SJSA1 (cell line): Measurements from ENCODE around the gene SUN3. TPM values are rescaled to one million over a fixed set of nuclear protein-coding genes. Genes with fewer than 3 reads are reported as not detected.
"Not testable (repeated sequence)": the region's sequence is repeated elsewhere in the genome, so short reads cannot be mapped to it uniquely, and the experiment has no call there.

Experiments
- DNase-seq, 2 experiments: peaks; one replicate each; pipeline ENCODE4 v3.0.0-alpha.2; 2015 to 2020; ENCODE audit warnings: low spot score in 2 of 2, low read depth in 1 of 2
- H3K27ac ChIP-seq: fragments of 250-450 bp; sonication (Bioruptor Pico); 2 replicates; pipeline ENCODE4 v1.5.1; 2020; ENCODE audit warnings: mild to moderate bottlenecking, moderate library complexity
- H3K27me3 ChIP-seq: fragments of 250-450 bp; sonication (Bioruptor Pico); replicated peaks from 2 replicates; pipeline ENCODE4 v1.5.1; 2020; ENCODE audit warnings: mild to moderate bottlenecking, moderate library complexity
- H3K36me3 ChIP-seq: fragments of 250-450 bp; sonication (Bioruptor Pico); 2 replicates; pipeline ENCODE4 v1.5.1; 2020; ENCODE audit warnings: mild to moderate bottlenecking
- H3K4me1 ChIP-seq: fragments of 250-450 bp; sonication (Bioruptor Pico); replicated peaks from 2 replicates; pipeline ENCODE4 v1.6.1; 2021; ENCODE audit warnings: mild to moderate bottlenecking
- H3K4me3 ChIP-seq: fragments of 250-450 bp; sonication (Bioruptor Pico); 2 replicates; pipeline ENCODE4 v1.5.1; 2020; ENCODE audit warnings: mild to moderate bottlenecking
- H3K9me3 ChIP-seq: fragments of 250-450 bp; sonication (Bioruptor Pico); replicated peaks from 2 replicates; pipeline ENCODE4 v1.5.1; 2020; ENCODE audit warnings: mild to moderate bottlenecking
- total RNA-seq: library from RNA; depleted of rRNA; stranded (reverse); fragments of >200 nt; shearing (Covaris generic); gene quantifications from 2 replicates; pipeline ENCODE4 v1.2.3, GENCODE V29; 2014; rRNA removed

Gene SUN3
- total RNA-seq, 1 experiment from 2014 or later, result 24.4 TPM

DNA sequence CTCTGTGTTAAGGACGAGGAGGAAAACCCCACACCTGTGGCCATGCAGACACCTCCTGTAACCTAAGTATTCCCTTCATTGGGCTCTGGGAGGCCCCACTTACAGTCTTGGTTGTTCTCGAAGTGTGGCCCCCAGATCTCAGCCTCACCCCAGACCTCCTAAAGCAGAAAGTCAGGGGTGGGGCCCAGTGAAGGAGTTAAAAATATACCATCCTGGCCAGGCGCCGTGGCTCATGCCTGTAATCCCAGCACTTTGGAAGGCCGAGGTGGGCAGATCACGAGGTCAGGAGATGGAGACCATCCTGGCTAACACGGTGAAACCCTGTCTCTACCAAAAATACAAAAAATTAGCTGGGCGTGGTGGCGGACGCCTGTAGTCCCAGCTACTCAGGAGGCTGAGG lies 86.3 kb downstream of the SUN3 start:
- H3K4me3 ChIP-seq, H3K27me3 ChIP-seq, H3K27ac ChIP-seq, H3K36me3 ChIP-seq, H3K9me3 ChIP-seq: not testable (repeated sequence)
- H3K4me1 ChIP-seq, result peaks cover 35% of the 10 kb centered on the region
- peak in 1 of 2 experiments; percentile 23 for DNase-seq

DNA sequence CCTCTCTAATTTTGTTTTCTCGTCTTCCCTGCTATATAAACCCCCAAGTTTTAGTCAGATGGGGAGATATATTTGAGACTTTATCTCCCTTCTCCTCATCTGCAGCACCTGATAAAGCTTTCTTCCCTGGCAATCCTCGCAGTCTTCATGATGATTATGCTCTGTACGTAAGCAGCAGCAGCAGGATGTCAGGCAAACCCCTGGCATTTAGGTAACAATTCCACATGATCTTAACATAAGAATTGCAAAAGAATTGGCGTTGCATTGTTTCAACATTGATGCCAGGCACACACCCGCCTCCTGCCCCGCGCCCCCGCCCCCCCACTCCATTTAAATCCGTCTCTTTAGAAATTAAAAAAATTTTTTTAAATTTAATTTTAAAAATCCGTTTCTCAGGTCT lies 86.8 kb downstream of the SUN3 start:
- DNase-seq, result no peak
- Histone ChIP-seq H3K36me3 (no peaks in the 10 kb centered on the region), H3K9me3 (no peaks in the 10 kb centered on the region), H3K27me3 (no peaks in the 10 kb centered on the region), H3K27ac (peak overlapping the region; percentile 77), H3K4me3 (no peak overlapping the region), H3K4me1 (peaks cover 32% of the 10 kb centered on the region)

GRCh38 chr7:47941136-47941844 lies 87.6 kb downstream of the SUN3 start:
- Histone ChIP-seq H3K4me3 (no peak overlapping the region), H3K4me1 (peaks cover 24% of the 10 kb centered on the region), H3K27me3 (no peaks in the 10 kb centered on the region), H3K36me3 (no peaks in the 10 kb centered on the region), H3K27ac (peak overlapping the region; percentile 77), H3K9me3 (no peaks in the 10 kb centered on the region)
- peak; percentile 63 to 65 for DNase-seq

GRCh38 chr7:47940088-47941013 lies 88.6 kb downstream of the SUN3 start:
- Histone ChIP-seq H3K4me3 (no peak overlapping the region), H3K36me3 (no peaks in the 10 kb centered on the region), H3K27ac (peak overlapping the region; percentile 77), H3K27me3 (no peaks in the 10 kb centered on the region), H3K4me1 (peaks cover 24% of the 10 kb centered on the region), H3K9me3 (no peaks in the 10 kb centered on the region)
- DNase-seq, result peak; percentile 44 to 70

DNA sequence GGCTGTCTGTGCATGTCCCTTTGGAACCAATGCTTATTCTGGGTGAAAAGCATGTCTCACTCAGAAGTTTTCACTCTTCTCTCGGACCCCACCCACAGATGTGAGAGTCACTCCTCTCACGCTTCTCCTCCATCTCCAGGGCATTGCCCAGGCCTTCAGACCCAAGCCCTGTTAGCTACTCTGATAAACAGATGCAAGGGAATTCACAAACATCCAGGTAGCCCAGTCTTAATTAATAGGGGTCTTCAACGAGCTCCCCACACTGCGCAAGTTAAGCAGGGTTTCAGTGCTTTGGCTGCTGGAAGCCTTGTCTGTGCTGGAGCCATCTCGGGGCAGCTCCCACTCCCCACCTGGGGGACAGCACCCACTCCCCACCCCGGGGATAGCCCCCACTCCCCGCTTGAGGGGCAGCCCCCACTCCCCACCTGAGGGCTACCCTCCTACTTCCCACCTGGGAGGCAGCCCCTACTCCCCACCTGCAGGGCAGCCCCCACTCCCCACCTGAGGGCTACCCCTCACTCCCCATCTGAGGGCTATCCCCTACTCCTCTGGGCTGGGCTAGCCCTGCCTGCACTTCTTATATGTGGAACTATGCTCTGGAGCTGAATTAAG lies 89.4 kb downstream of the SUN3 start:
- no peaks in the 10 kb centered on the region for H3K36me3 ChIP-seq
- peaks cover 24% of the 10 kb centered on the region for H3K4me1 ChIP-seq
- H3K4me3 ChIP-seq, result no peak overlapping the region
- DNase-seq, result no peak
- no peaks in the 10 kb centered on the region for H3K9me3 ChIP-seq
- no peaks in the 10 kb centered on the region for H3K27me3 ChIP-seq
- no peak overlapping the region for H3K27ac ChIP-seq

GRCh38 chr7:47938574-47939165 lies 90.2 kb downstream of the SUN3 start:
- peak in 1 of 2 experiments; percentile 32 for DNase-seq
- Histone ChIP-seq H3K4me1 (peaks cover 24% of the 10 kb centered on the region), H3K27ac (no peak overlapping the region), H3K27me3 (no peaks in the 10 kb centered on the region), H3K4me3 (no peak overlapping the region), H3K36me3 (no peaks in the 10 kb centered on the region), H3K9me3 (no peaks in the 10 kb centered on the region)

DNA sequence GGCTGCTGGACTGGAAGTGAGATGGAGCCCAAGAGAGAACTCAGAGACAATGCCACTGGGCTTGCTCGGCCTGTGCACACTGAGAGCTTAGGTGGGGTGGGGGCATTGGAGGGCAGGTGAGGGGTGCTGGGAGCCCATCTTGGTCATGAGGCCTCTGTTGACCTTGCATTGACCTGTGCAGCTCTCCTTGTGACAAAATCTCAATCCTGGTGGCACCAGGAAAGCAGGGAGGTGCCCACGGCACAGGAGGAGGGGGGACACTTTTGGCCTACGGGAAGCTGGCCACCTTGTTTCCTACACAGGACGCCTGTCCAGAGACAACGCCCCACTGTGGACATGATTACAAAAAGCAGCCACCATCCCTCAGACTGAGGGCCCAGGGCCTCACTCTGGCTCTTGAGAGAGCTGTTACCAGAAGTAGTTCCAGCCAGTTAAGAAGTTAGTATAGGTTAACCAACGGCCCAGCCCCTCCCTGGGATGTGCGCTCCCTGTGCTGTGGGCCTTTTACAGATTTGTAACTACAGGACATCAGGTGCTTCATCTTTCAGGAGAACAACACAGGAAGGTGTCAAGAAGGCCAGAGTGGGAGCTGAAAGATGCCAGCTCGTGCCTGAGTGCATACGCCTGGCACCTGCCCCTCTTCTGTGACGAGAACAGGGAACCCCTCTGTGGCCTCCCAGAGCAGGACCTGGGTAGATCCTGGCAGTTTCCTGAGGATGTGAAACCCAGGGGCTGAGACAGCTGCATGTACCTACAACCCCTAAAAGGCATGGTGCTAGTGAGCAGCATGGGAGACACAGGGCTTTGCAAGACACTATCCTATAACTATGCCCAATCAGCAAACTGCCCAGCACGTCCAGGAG lies 91.0 kb downstream of the SUN3 start:
- Histone ChIP-seq H3K36me3 (no peaks in the 10 kb centered on the region), H3K4me3 (no peak overlapping the region), H3K27ac (no peak overlapping the region), H3K27me3 (no peaks in the 10 kb centered on the region), H3K4me1 (peaks cover 24% of the 10 kb centered on the region), H3K9me3 (no peaks in the 10 kb centered on the region)
- DNase-seq, result peak in 1 of 2 experiments; percentile 32

Other genes starting within 250 kb of the SUN3 start
- 0.19 and 0.53 TPM in 2 replicates for gene PKD1L1, start 80.6 kb downstream of the SUN3 start, total RNA-seq
- gene HUS1, start 49.5 kb downstream of the SUN3 start, total RNA-seq, result 36.9 and 46.6 TPM in 2 replicates
- gene C7orf57, start 6.4 kb upstream of the SUN3 start, total RNA-seq, result 0.34 and 3.8 TPM in 2 replicates
- gene UPP1, start 60.2 kb upstream of the SUN3 start, total RNA-seq, result 39.8 and 60.4 TPM in 2 replicates
- gene ABCA13, start 142.4 kb upstream of the SUN3 start, total RNA-seq, result 4.5 and 6.7 TPM in 2 replicates